Anterior cingulate cortex (tissue), 58 donors: ENCODE data around the gene WFDC1.
A peak's percentile ranks its signal among the peaks of the same experiment; 100 is the strongest.

Source experiments
- DNase-seq, 58 donors: peaks; one replicate each; lab custom pipeline; 2025; lab: John Stamatoyannopoulos, UW

Gene WFDC1

GRCh38 chr16:84348386-84348888, 53.8 kb downstream of the WFDC1 start:
- DNase-seq, result no peak

GRCh38 chr16:84349862-84350684, 55.4 kb downstream of the WFDC1 start:
- no peak for DNase-seq

DNA sequence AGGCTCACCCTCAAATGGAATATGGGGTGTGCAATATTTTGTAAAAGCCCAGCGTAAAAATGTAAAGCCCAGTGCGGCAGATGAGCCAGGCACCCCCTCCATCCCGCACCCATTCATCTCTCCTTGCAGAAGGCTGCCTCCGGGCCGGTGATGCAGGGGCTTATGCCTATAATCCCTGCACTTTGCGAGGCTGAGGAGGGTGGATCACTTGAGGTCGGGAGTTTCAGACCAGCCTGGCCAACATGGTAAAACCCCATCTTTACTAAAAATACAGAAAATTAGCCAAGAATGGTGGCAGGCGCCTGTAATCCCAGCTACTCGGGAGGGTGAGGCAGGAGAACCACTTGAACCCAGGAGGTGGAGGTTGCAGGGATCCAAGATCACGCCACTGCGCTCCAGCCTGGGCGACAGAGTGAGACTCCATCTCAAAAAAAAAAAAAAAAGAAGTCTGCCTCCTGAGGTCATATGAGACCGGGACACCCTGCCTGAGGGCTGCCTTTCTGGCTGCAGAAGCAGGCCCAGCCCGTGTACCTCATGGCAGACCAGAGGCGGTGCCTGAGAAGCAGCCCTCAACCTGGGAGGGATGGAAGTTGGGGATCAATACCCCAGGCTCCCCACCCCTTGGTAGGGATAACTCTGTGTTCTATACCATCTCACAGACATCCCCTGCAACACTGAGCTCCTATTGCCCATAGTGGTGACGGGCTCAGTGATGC, 56.2 kb downstream of the WFDC1 start:
- no peak for DNase-seq

DNA sequence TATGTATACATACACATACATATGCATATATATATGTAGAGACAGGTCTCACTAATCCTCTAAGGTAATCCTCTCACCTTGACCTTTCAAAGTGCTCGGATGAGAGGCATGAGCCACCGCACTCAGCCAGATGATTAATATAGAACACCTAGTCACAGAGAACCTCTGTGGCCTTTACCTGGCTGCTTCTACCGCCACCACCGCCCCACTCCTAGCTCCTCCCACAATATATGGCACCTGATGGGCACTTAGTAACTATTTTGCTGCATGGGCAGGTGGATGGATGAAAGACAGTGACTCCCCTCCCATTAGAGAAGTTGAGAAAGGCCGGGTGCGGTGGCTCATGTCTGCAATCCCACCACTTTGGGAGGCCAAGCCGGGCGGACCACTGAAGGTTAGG, 57.0 kb downstream of the WFDC1 start:
- no peak for DNase-seq

DNA sequence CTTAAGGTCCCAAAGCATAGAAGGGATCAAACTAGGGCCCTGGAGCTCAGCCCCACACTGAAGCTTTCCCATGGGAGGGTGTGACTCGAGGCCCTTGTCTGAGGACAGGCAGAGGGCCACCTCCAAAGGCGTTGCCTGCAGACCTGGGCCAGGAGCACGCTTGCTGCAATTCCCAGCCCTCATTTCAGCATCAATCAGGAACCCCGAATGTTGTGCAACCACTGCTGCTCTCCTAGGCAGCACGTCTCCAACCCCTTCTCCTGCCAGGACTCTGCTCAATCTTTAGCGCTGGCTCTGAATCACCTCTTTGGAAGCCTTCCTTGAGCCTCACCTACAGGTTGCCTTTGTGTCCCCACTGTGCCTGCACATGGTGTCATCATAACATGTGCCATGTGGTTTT, 59.6 kb downstream of the WFDC1 start:
- no peak for DNase-seq

GRCh38 chr16:84355149-84355548, 60.5 kb downstream of the WFDC1 start:
- no peak for DNase-seq

- DNase-seq, result peak in 5 of 58 donors; percentile 36 to 66 (median 57)
Observed at GRCh38 chr16:84356176-84356575, 61.5 kb downstream of the WFDC1 start.

GRCh38 chr16:84356591-84357116, 62.0 kb downstream of the WFDC1 start:
- peak in 57 of 58 donors; percentile 25 to 94 (median 79) for DNase-seq

- peak in 15 of 58 donors; percentile 18 to 66 (median 40) for DNase-seq
Observed at GRCh38 chr16:84357191-84357651, 62.5 kb downstream of the WFDC1 start.

GRCh38 chr16:84358601-84359295, 64.1 kb downstream of the WFDC1 start:
- no peak for DNase-seq

GRCh38 chr16:84359326-84359725, 64.6 kb downstream of the WFDC1 start:
- DNase-seq, result no peak

- DNase-seq, result no peak
Observed at GRCh38 chr16:84360170-84360569, 65.5 kb downstream of the WFDC1 start.

DNA sequence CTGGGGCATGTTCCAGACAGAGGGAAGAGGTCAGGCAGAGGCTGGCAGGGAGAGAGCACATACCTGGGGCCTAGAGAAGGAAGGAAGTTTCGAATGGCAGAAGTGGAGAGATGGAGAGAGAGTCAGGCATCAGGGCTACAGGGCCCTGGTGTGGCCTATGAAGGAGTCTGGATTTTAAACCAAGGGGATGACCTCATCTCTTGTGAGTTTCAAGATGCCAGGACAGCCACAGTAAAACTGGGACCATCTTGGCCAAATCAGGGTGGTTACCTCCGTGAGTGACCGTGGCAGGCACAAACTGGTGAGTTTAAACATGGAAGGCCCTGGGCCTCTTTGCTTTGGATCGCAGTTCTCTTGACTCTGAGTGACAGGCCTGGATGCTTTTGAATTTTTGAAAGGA, 66.1 kb downstream of the WFDC1 start:
- DNase-seq, result no peak

- peak in 1 of 58 donors; percentile 32 for DNase-seq
Observed at GRCh38 chr16:84361546-84361945, 66.9 kb downstream of the WFDC1 start.

DNA sequence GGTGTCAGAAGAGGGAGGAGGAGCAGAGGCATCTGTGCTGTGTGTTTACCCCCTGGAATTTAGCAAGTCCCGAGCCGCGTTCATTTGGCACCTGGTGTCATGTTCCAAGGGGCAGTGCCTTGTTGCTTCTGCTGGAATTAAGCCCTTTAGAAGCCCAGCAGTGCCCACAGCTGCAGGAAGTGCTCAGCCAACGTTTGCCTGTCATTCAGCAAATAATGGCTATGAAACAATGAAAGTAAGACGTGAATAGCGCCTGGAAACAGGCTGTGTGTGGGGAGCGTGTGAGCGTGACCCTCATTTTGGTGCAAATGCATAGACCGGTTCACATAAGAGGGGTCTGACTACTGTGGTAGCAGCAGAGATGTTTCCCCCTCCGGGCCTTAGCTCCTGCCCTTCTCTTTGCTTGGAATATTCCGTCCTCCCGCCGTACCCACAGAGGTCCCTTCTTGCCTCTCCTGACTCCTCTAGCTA, 67.8 kb downstream of the WFDC1 start:
- peak in 20 of 58 donors; percentile 7 to 62 (median 23) for DNase-seq

GRCh38 chr16:84366208-84366607, 71.5 kb downstream of the WFDC1 start:
- no peak for DNase-seq

- DNase-seq, result no peak
Observed at GRCh38 chr16:84367297-84367680, 72.6 kb downstream of the WFDC1 start.

DNA sequence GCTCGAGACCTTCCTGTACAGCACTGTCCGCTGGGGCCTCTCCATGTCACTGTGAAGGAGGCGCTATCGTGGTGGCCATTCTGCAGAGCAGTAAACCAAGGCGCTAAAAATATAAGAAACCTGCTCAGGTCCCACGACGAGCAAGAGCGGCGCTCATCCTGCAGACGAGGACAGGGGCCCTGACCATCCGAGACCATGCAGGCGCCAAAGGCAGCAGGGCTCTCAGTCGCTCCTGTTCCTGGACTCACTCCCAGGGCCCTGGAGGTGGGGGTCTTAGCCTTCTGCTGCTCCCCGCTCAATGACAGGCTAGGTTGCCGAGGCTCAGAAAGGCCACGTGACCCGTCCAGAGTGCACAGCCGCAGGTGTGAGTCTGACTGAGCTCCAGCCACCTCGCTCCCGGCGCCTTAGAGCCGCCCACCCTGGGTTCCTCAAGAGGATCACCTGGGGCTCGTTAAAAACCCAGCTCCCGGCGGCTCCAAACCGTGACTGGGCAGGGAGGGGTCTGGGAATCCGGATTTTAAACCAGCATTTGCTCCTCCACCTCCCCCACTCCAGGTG, 73.2 kb downstream of the WFDC1 start:
- no peak for DNase-seq

DNA sequence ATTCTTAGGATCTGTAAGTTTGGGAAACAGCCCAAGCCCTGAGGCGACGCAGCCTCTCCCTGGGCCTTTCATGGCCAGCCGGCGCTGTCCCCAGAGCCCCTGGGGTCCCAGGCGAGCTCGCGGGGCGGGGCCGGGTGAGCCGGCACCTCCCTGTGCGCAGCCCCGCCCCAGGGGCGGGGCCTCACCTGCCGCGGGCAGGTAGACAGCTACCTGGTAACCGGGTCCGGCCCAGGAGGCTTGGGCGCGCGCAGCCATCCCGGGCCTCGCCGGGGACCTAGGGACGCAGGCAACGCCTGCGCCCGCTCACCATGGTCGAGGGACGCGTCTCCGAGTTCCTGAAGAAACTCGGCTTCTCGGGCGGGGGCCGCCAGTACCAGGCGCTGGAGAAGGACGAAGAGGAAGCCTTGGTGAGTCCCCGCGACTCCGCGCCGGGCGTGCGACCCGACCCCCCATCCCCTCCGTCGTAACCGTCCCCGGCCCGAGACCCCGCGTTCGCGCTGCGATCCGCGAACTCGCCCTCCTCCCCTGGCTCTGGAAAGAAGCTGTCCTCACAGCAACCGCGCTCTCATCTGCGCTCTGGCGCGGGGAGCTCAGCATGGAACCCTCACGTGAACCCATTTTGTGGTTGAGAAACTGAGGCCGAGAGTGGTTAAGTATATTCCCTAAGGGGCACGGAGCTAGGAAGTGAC, 73.8 kb downstream of the WFDC1 start, which contains the start of gene ATP2C2:
TSS of gene ATP2C2 (plus strand) at position 231 of the 689 bp plus-strand sequence. CDS start at position 309, 78 bp downstream.
- DNase-seq, result no peak
